K562 (cell line): Measurements from ENCODE around the gene RBM12. TPM values are rescaled to one million over a fixed set of nuclear protein-coding genes. Genes with fewer than 3 reads are reported as not detected.
A peak's percentile ranks its signal among the peaks of the same experiment; 100 is the strongest.

Source experiments
- CREM ChIP-seq: IDR thresholded peaks from 2 replicates; pipeline ENCODE4 v1.6.1; 2014; ENCODE audit warnings: antibody characterized with exemption, low read depth
- DPF2 ChIP-seq: fragments of 450-650 bp; IDR thresholded peaks from 2 replicates; pipeline ENCODE4 v1.6.1; 2016
- ETS2 ChIP-seq: IDR thresholded peaks from 2 replicates; pipeline ENCODE4 v1.6.1; 2016; ENCODE audit warnings: borderline replicate concordance, missing genetic modification characterization, mild to moderate bottlenecking, moderate library complexity, missing compliant biosample characterization; ENCODE audit not compliant: poor library complexity, severe bottlenecking
- HNRNPL ChIP-seq: fragments of 200-400 bp; formaldehyde crosslinking; IDR thresholded peaks from 2 replicates; pipeline ENCODE4 v1.6.1; 2017; ENCODE audit warnings: low read depth, mild to moderate bottlenecking, low read length
- NFE2 ChIP-seq: IDR thresholded peaks from 2 replicates; pipeline ENCODE4 v1.6.1; 2014; ENCODE audit warnings: antibody characterized with exemption, low read depth
- NR2C2 ChIP-seq, 2 experiments: fragments of 200-800 bp in 1 of 2; sonication (Bioruptor generic) in 1 of 2; sonication (generic) in 1 of 2; formaldehyde crosslinking in 1 of 2; IDR thresholded peaks; 2 replicates each; pipeline versions ENCODE4 v1.6.1 to v1.8.0; 2016 to 2022; ENCODE audit warnings: mild to moderate bottlenecking in 1 of 2, missing compliant biosample characterization in 1 of 2, missing genetic modification characterization in 1 of 2, missing genetic modification reagents in 1 of 2
- RBFOX2 ChIP-seq: fragments of 200-400 bp; formaldehyde crosslinking; IDR thresholded peaks from 2 replicates; pipeline ENCODE4 v1.6.1; 2017; ENCODE audit warnings: low read depth, mild to moderate bottlenecking, low read length, moderate library complexity
- RCOR1 ChIP-seq, 2 experiments: IDR thresholded peaks; 2 replicates each; pipeline ENCODE4 v1.6.1; 2012; ENCODE audit warnings: low read depth in 2 of 2, low read length in 2 of 2, borderline replicate concordance in 1 of 2, improper control_type of control experiment in 1 of 2
- SMARCE1 ChIP-seq: fragments of 450-650 bp; IDR thresholded peaks from 2 replicates; pipeline ENCODE4 v1.7.1; 2016; ENCODE audit warnings: mild to moderate bottlenecking
- ZNF174 ChIP-seq: fragments of 250-450 bp; sonication (Bioruptor Pico); IDR thresholded peaks from 2 replicates; pipeline ENCODE4 v1.4.0; 2020; ENCODE audit warnings: mild to moderate bottlenecking
- ZNF217 ChIP-seq: sonication (generic); formaldehyde crosslinking; IDR thresholded peaks from 2 replicates; pipeline ENCODE4 v1.8.0; 2022; ENCODE audit warnings: mild to moderate bottlenecking, missing genetic modification reagents
- ZNF239 ChIP-seq: fragments of 250-450 bp; sonication (Bioruptor Pico); IDR thresholded peaks from 2 replicates; pipeline ENCODE4 v1.4.0; 2020; ENCODE audit warnings: mild to moderate bottlenecking
- ZNF311 ChIP-seq: fragments of 250-450 bp; sonication (Bioruptor Pico); IDR thresholded peaks from 2 replicates; pipeline ENCODE4 v1.4.0; 2020; ENCODE audit warnings: mild to moderate bottlenecking, moderate library complexity
- ZNF408 ChIP-seq: fragments of 250-450 bp; sonication (Bioruptor Pico); IDR thresholded peaks from 2 replicates; pipeline ENCODE4 v1.4.0; 2020; ENCODE audit warnings: low read depth, mild to moderate bottlenecking, moderate library complexity
- ZNF668 ChIP-seq: fragments of 250-450 bp; sonication (Bioruptor Pico); IDR thresholded peaks from 2 replicates; pipeline ENCODE4 v1.8.0; 2022; ENCODE audit warnings: mild to moderate bottlenecking, inconsistent platforms
- ZNF780A ChIP-seq: fragments of 250-450 bp; sonication (Bioruptor Pico); IDR thresholded peaks from 2 replicates; pipeline ENCODE4 v1.5.0; 2021; ENCODE audit warnings: mild to moderate bottlenecking
- polyA plus RNA-seq, 8 experiments: library from polyadenylated mRNA; depleted of rRNA in 4 of 8; stranded (reverse) in 5 of 8; unstranded in 3 of 8; fragments of >200 nt; fragmentation: Nextera tagmentation in 2 of 8; fragmentation: Illumina TruSeq in 1 of 8; extraction: Ambion mirVana in 2 of 8; extraction: Trizol in 1 of 8; gene quantifications; 2 replicates each; pipeline versions ENCODE4 v1.2.1 to v1.2.3, GENCODE V29; 2011 to 2014; ENCODE audit warnings: inconsistent platforms in 1 of 8, missing spikeins in 1 of 8
- total RNA-seq, 7 experiments: library from RNA; depleted of rRNA in 6 of 7; stranded (reverse); fragments of >200 nt in 6 of 7; fragmentation: Illumina TruSeq in 2 of 7; extraction: Trizol in 2 of 7; gene quantifications; 2 replicates each; pipeline versions ENCODE4 v1.2.1 to v1.2.3, GENCODE V29; 2011 to 2021; ENCODE audit warnings: low replicate concordance in 1 of 7
- TF ChIP-seq, protein P1 (sequence below): sonication (generic); formaldehyde crosslinking; IDR thresholded peaks from 2 replicates; pipeline ENCODE4 v1.8.0; 2022; ENCODE audit warnings: missing genetic modification reagents, mild to moderate bottlenecking, borderline replicate concordance
- TF ChIP-seq, protein P2 (sequence below): fragments of 250-450 bp; sonication (Bioruptor Pico); IDR thresholded peaks from 2 replicates; pipeline ENCODE4 v1.8.0; 2021; ENCODE audit warnings: borderline replicate concordance, mild to moderate bottlenecking, moderate library complexity; ENCODE audit not compliant: poor library complexity, severe bottlenecking
- TF ChIP-seq, protein P3 (sequence below), 2 experiments: fragments of 200-800 bp in 1 of 2; sonication (Bioruptor generic) in 1 of 2; sonication (generic) in 1 of 2; formaldehyde crosslinking in 1 of 2; IDR thresholded peaks in 1 of 2; conservative IDR thresholded peaks in 1 of 2; 2 replicates each; pipeline versions ENCODE4 v1.5.0 to v1.6.1; 2016 to 2020; ENCODE audit warnings: missing compliant biosample characterization in 1 of 2, missing genetic modification characterization in 1 of 2, missing genetic modification reagents in 1 of 2
- TF ChIP-seq, protein P4 (sequence below): sonication (generic); formaldehyde crosslinking; IDR thresholded peaks from 2 replicates; pipeline ENCODE4 v1.8.1; 2023; ENCODE audit warnings: mild to moderate bottlenecking, missing genetic modification reagents

The RBM12 gene
- total and polyA plus RNA-seq, 9 of the 15 experiments (the other 6 are each of a cell fraction or from before 2014, with no cell fraction given) = 5.0 to 162 (median 73.3) TPM

DNA sequence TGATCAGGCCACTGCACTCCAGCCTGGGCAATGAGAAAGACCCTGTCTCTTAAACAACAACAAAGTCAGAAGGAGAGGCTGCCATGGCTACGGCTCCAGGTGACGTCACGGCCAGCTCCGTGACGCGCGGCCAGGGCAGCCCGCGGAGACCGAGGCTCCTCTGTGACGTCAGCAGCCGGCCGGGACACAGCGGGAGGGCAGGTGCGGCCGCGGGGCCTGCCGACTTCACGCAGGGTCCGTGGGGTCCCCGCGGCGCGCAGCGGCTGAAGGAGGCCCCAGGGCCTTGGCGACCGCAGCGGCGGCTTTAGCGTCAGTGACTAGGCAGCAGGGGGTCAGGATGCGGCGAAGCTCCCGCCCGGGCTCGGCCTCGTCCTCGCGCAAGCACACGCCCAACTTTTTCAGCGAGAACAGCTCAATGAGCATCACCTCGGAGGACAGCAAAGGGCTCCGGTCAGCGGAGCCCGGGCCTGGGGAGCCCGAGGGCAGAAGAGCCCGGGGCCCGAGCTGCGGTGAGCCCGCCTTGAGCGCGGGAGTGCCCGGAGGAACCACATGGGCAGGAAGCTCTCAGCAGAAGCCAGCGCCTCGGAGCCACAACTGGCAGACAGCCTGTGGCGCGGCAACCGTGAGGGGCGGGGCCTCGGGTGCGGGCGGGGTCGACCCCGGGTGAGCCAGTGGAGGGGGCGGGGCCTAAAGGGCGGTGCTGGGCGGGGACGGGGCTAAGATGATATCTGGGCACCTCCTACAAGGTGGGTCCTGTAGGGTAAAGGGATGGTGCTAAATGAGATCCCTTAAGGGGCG is 48.8 kb downstream of the RBM12 start, which contains the start of gene SPAG4 (continued):
- TF ChIP-seq, protein P1, sequence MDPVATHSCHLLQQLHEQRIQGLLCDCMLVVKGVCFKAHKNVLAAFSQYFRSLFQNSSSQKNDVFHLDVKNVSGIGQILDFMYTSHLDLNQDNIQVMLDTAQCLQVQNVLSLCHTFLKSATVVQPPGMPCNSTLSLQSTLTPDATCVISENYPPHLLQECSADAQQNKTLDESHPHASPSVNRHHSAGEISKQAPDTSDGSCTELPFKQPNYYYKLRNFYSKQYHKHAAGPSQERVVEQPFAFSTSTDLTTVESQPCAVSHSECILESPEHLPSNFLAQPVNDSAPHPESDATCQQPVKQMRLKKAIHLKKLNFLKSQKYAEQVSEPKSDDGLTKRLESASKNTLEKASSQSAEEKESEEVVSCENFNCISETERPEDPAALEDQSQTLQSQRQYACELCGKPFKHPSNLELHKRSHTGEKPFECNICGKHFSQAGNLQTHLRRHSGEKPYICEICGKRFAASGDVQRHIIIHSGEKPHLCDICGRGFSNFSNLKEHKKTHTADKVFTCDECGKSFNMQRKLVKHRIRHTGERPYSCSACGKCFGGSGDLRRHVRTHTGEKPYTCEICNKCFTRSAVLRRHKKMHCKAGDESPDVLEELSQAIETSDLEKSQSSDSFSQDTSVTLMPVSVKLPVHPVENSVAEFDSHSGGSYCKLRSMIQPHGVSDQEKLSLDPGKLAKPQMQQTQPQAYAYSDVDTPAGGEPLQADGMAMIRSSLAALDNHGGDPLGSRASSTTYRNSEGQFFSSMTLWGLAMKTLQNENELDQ (CRISPR knock-in tag) = no peak
- TF ChIP-seq, protein P2, sequence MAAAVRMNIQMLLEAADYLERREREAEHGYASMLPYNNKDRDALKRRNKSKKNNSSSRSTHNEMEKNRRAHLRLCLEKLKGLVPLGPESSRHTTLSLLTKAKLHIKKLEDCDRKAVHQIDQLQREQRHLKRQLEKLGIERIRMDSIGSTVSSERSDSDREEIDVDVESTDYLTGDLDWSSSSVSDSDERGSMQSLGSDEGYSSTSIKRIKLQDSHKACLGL = no peak
- 0 out of 2 replicates have a peak, but pooled peaks have one; percentile 24 for TF ChIP-seq NFE2
- peak; percentile 36; the same call in 1 of the 2 replicates for TF ChIP-seq NR2C2 (CRISPR knock-in tag; IDR thresholded peaks at IDR 0.05)
- TF ChIP-seq NR2C2 (tag; IDR thresholded peaks at IDR 0.05) = peak; percentile 91
- TF ChIP-seq, protein P3, sequence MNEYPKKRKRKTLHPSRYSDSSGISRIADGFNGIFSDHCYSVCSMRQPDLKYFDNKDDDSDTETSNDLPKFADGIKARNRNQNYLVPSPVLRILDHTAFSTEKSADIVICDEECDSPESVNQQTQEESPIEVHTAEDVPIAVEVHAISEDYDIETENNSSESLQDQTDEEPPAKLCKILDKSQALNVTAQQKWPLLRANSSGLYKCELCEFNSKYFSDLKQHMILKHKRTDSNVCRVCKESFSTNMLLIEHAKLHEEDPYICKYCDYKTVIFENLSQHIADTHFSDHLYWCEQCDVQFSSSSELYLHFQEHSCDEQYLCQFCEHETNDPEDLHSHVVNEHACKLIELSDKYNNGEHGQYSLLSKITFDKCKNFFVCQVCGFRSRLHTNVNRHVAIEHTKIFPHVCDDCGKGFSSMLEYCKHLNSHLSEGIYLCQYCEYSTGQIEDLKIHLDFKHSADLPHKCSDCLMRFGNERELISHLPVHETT (CRISPR knock-in tag; conservative IDR thresholded peaks at IDR 0.05 in 1 of 2, IDR thresholded peaks at IDR 0.05 in 1 of 2) = no peak
- no peak for TF ChIP-seq ZNF408 (CRISPR knock-in tag)
- TF ChIP-seq ZNF311 (CRISPR knock-in tag) = peak; percentile 35; the same call in 1 of the 2 replicates
- TF ChIP-seq ZNF217 (CRISPR knock-in tag) = no peak
- TF ChIP-seq ZNF668 (CRISPR knock-in tag) = no peak
- peak; percentile 39; the same call in 1 of the 2 replicates for TF ChIP-seq DPF2
- TF ChIP-seq HNRNPL = peak; percentile 83; the same call in 1 of the 2 replicates
- TF ChIP-seq RCOR1 (IDR thresholded peaks at IDR 0.05; ENCODE audit: borderline replicate concordance in 1 of 2, low read depth in 2 of 2, low read length in 2 of 2) = peak in 1 of 2 experiments; percentile 42; a peak in 2 of 4 replicates
- no peak for TF ChIP-seq ZNF239 (CRISPR knock-in tag)
- no peak for TF ChIP-seq ZNF174
- no peak for TF ChIP-seq SMARCE1
- TF ChIP-seq RBFOX2 = peak; percentile 85
- TF ChIP-seq ZNF780A (CRISPR knock-in tag) = no peak
- TF ChIP-seq CREM = peak; percentile 99
- TF ChIP-seq, protein P4, sequence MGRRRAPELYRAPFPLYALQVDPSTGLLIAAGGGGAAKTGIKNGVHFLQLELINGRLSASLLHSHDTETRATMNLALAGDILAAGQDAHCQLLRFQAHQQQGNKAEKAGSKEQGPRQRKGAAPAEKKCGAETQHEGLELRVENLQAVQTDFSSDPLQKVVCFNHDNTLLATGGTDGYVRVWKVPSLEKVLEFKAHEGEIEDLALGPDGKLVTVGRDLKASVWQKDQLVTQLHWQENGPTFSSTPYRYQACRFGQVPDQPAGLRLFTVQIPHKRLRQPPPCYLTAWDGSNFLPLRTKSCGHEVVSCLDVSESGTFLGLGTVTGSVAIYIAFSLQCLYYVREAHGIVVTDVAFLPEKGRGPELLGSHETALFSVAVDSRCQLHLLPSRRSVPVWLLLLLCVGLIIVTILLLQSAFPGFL (CRISPR knock-in tag) = no peak
- TF ChIP-seq ETS2 (tag) = no peak
